ENCODE data around the gene TREX2. TPM values are rescaled to one million over a fixed set of nuclear protein-coding genes. Genes with fewer than 3 reads are reported as not detected.
A peak's percentile ranks its signal among the peaks of the same experiment; 100 is the strongest.

Gene TREX2
- total and polyA plus RNA-seq, 2 of the 4 experiments (the other 2 are of a cell fraction), result 0.36 to 0.84 TPM

DNA sequence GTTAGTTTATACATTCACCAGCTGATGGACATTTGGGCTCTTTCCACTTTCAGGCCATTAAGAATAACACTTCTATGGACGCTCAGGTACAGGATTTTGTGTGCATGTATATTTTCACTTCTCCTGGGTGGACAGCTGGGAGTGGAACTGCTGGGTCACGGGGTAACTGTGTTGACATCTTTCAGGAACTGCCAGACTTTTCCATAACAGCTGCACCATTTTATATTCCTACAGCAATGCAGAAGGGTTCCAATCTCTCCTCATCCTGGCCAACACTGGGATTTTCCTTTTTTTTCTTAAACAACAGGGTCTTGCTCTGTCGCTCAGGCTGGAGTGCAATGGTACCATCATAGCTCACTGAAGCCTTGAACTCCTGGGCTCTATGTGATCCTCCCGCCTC, 12.6 kb upstream of the TREX2 start:
- no CpG with 5 or more reads among the region's 4 CpGs for WGBS, 2 experiments (ENCODE audit: extremely low coverage in 2 of 2, insufficient read length in 1 of 2)
- ChIA-PET CTCF (no interaction called here), POLR2A (ENCODE audit: unreplicated experiment) (no interaction called here)
- no peak overlapping the region for H4K5ac ChIP-seq (ENCODE audit: low read depth, low read length)
- no peak overlapping the region for H2BK5ac ChIP-seq (ENCODE audit: low read depth, low read length, poor library complexity, severe bottlenecking)
- ATAC-seq (ENCODE audit: low read depth) (no peak), DNase-seq (no peak)
- TF ChIP-seq SMC3 (IDR thresholded peaks at IDR 0.05; ENCODE audit: low read depth, low read length), result no peak
- TF ChIP-seq, protein P1, sequence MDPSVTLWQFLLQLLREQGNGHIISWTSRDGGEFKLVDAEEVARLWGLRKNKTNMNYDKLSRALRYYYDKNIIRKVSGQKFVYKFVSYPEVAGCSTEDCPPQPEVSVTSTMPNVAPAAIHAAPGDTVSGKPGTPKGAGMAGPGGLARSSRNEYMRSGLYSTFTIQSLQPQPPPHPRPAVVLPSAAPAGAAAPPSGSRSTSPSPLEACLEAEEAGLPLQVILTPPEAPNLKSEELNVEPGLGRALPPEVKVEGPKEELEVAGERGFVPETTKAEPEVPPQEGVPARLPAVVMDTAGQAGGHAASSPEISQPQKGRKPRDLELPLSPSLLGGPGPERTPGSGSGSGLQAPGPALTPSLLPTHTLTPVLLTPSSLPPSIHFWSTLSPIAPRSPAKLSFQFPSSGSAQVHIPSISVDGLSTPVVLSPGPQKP (IDR thresholded peaks at IDR 0.05; ENCODE audit: borderline replicate concordance, low read depth, low read length), result no peak
- TF ChIP-seq POLR2A (IDR thresholded peaks at IDR 0.05; ENCODE audit: low read depth, low read length), result no peak
- no peak for TF ChIP-seq MAFK (IDR thresholded peaks at IDR 0.05; ENCODE audit: low read depth, low read length)
- TF ChIP-seq RFX5 (IDR thresholded peaks at IDR 0.05; ENCODE audit: low read depth, low read length), result no peak
- TF ChIP-seq, protein P2, sequence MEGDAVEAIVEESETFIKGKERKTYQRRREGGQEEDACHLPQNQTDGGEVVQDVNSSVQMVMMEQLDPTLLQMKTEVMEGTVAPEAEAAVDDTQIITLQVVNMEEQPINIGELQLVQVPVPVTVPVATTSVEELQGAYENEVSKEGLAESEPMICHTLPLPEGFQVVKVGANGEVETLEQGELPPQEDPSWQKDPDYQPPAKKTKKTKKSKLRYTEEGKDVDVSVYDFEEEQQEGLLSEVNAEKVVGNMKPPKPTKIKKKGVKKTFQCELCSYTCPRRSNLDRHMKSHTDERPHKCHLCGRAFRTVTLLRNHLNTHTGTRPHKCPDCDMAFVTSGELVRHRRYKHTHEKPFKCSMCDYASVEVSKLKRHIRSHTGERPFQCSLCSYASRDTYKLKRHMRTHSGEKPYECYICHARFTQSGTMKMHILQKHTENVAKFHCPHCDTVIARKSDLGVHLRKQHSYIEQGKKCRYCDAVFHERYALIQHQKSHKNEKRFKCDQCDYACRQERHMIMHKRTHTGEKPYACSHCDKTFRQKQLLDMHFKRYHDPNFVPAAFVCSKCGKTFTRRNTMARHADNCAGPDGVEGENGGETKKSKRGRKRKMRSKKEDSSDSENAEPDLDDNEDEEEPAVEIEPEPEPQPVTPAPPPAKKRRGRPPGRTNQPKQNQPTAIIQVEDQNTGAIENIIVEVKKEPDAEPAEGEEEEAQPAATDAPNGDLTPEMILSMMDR (conservative IDR thresholded peaks at IDR 0.05; ENCODE audit: low read depth, low read length), result no peak
- no peak for TF ChIP-seq MXI1 (IDR thresholded peaks at IDR 0.05; ENCODE audit: borderline replicate concordance, low read depth, low read length)
- TF ChIP-seq RCOR1 (IDR thresholded peaks at IDR 0.05; ENCODE audit: insufficient replicate concordance, low read length), result no peak
- no peak for TF ChIP-seq RAD21 (IDR thresholded peaks at IDR 0.05; ENCODE audit: low read length)
- no peak for TF ChIP-seq NFE2L2 (IDR thresholded peaks at IDR 0.05; ENCODE audit: low read depth, low read length)
- in situ Hi-C loops (cut with MboI; ENCODE audit: low sequenced_read_pairs) (loop anchor here (25.0 kb wide), 1 partner anchor 421 kb away; no protein-coding TSS in a partner anchor), dilution Hi-C loops (cut with HindIII; ENCODE audit: low sequenced_read_pairs, unreplicated experiment) (no loop called here), intact Hi-C loops (cut with micrococcal nuclease) (no loop called here)
- 0 out of 2 replicates have a peak, but pooled peaks cover 2% of the 10 kb centered on the region for H3K36me3 ChIP-seq (ENCODE audit: control insufficient read depth, insufficient read depth, low read length)
- H3K9ac ChIP-seq (ENCODE audit: low read depth, low read length), result no peak overlapping the region
- H2AK9ac ChIP-seq (replicated peaks; ENCODE audit: low read depth, low read length, poor library complexity), result no peak overlapping the region
- H3K4me3 ChIP-seq (ENCODE audit: insufficient read depth, low read depth, low read length), result no peak overlapping the region
- H2AFZ ChIP-seq (replicated peaks; ENCODE audit: low read length, poor library complexity), result no peak overlapping the region
- H3K79me1 ChIP-seq (ENCODE audit: low read depth in 1 of 2, low read length in 2 of 2), result no peaks in the 10 kb centered on the region
- H3K27ac ChIP-seq (ENCODE audit: insufficient read depth, low read length), result no peak overlapping the region
- no peak overlapping the region for H2BK20ac ChIP-seq (ENCODE audit: low read depth, low read length)
- H3K56ac ChIP-seq (ENCODE audit: extremely low read depth, insufficient read depth, low read length), result no peak overlapping the region
- no peak overlapping the region for H3K14ac ChIP-seq (replicated peaks; ENCODE audit: low read depth, low read length)
- no peak overlapping the region for H4K8ac ChIP-seq (ENCODE audit: low read depth in 2 of 2, low read length in 2 of 2)
- H4K20me1 ChIP-seq (ENCODE audit: insufficient read depth, low read length), result no peaks in the 10 kb centered on the region
- H3K4me1 ChIP-seq (ENCODE audit: control insufficient read depth, insufficient read depth, low read length), result no peaks in the 10 kb centered on the region; the same call in 1 of the 2 replicates
- H3K4ac ChIP-seq (ENCODE audit: low read depth, low read length), result no peak overlapping the region
- no peak overlapping the region for H3K4me2 ChIP-seq (ENCODE audit: low read depth, low read length)
- H3K9me3 ChIP-seq (ENCODE audit: control insufficient read depth, insufficient read depth, low read length), result no peaks in the 10 kb centered on the region; the same call in 1 of the 2 replicates
- no TSS peak for BruUV-seq (replicated peaks)
- 0 out of 2 replicates have a peak overlapping the region, but pooled peaks have one; percentile 9 for H4K91ac ChIP-seq (ENCODE audit: insufficient read depth, low read depth, low read length)
- no peak overlapping the region for H2BK120ac ChIP-seq (ENCODE audit: low read depth, low read length)
- no peak overlapping the region for H2AK5ac ChIP-seq (ENCODE audit: low read depth, low read length)
- H3K23ac ChIP-seq (ENCODE audit: low read depth, low read length), result no peak overlapping the region
- no peaks in the 10 kb centered on the region; the same call in 1 of the 2 replicates for H3K9me1 ChIP-seq (ENCODE audit: insufficient read depth, low read length)
- H2BK15ac ChIP-seq (ENCODE audit: low read depth, low read length), result no peak overlapping the region
- H3K27me3 ChIP-seq (ENCODE audit: control insufficient read depth, insufficient read depth, low read length), result no peaks in the 10 kb centered on the region
- H3K18ac ChIP-seq (ENCODE audit: low read depth, low read length), result no peak overlapping the region

Data from IMR-90 (cell line).